Measurements from ENCODE around the gene THSD4.

THSD4 gene

DNA sequence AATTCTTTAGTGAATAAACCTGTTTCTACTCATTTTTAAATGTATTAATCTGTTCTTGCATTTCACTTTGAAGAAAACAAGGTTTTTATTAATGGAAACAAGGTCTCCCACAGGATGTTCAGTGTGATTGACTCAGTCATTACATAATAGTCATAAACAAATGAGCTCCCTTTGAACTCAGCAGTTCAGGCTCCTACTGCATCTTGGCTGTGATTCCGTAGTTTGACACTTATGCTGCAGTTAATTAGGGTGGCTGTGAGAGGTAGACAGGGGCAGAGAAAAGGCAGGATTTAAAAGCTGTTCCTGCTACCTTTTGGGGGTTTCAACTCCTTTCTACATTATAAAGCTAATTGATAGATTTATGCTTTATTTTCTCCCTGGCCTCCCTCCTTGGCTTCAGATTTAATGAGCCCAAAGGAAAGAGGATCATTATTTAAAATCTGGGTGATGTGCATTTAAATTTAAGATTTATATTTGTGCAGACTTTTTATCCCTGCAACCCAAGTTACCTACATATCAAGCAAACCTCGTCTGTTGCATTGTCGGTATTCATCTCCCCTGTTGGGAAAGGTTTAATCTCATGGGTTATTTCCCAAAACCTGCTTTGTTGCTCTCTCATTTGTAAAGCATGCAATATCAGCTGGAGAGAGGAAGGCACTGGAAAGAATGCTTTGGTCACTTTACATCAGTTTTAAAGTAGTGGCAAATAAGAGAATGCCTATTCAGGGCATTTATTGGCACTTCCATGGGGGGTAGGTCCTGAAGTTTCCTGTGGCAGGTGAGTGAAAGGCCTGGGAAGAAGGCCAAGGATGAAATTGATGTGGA is 350.1 kb downstream of the THSD4 start:
- no peak for DNase-seq

DNA sequence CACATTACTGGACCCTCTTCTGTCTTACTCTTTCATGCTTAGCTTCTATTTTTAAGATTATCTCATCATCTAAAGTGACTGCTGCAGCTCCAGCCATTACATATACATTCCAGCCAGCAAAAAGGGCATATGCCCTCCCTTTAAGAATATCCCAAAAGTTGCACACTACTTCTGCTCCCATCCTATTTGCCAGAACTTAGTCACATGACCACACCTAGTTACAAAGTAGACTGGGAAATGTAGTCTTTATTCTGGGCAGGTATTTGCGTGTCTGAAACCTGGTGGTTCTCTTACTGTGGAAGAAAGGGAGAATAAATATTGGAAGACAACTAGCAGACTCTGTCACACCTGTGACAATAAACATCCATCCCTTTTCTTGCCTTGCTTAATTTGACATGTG is 353.4 kb downstream of the THSD4 start:
- DNase-seq: no peak

DNA sequence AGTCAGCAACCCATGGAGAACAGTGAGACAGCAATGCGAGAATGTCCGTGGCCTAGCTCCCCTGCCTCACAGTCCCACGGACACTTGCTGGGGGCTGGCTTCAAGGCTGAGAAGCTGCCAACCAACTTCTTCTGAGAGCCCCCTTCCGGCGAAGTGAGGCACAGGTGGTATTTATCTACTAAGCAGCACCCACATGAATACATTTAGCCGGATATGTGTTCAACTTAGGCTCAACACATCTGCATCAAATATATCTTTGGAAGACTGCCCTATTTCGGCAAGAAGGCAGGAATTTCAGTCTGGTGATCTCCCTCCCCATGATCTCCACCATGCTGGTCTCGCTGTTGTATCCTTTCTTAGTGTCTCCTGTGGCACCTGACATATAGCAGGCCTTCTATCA is 354.1 kb downstream of the THSD4 start:
- DNase-seq: no peak

DNA sequence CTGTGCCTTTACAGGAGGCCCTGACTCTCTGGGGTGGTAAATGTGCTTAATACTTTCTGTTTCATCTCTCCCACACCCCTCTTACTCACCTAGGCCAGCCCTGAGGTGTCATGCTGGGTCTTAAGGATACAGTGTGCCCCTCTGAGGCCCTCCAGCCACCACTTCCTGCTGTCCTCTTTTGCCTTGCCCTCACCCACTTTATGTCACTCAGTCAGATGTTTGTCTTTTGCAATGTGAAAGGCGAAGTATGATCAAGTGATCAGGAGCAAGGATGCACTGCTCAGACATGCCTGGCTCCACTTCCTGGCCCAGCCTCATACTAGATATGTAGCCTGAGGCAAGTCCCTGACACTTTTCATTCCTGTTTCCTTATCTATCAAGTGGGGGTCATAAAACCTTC is 356.1 kb downstream of the THSD4 start:
- no peak for DNase-seq

DNA sequence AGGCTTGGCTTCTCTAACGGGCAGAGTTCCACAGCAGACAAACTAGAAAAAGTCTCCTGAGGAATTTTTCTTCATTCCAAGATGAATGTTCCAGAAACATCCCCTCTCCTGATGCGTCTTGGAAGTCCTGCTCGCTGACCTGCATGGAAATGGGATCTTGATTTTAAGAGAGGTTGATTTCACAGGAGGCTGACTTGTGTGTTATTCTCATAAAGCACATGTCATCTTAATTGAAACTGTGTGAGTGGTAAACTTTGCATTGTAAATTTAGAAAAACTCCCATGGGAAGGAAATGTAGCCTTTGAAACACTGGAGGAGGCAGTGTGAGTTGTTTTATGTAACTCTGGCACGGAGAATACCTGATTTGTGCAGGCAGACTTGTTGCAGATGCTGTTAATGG is 357.3 kb downstream of the THSD4 start:
- no peak for DNase-seq

DNA sequence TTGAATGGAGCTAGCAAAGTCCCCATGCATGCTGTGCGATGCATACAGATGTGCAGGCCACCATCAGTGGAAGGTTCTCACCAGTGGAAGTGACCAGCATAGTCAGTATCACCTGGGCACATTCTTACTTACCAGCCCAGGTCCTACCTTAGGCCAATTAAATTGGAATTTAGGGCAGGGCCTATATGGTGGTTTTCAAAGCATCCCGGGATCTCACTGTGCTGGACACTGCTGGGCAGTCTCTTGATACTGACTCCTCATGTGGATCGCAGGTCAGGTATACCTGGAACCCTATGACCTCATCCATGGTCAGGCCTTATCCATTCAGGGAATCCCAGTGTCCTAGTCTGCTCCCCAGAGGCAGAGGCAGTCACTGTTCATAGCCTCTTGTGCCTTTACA is 358.5 kb downstream of the THSD4 start:
- no peak for DNase-seq

DNA sequence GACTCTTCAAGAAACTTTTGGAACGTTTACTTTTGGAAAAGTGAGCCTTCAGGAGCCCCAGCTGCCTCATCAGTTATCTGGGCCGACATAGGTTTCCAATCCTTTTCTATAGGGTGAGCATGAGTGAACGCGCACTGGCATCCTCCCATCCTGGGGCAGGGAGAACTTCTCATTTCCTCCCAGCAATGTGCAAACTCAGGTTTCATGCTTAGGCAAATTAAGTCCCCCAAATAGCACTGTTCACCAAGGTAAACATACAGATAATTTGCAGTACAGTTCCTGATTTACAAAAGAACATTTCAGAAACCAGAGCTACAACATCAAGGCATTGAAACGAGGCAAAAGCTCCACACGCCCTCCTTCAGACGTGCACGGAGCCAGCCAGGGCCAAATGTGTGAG is 361.6 kb downstream of the THSD4 start:
- no peak for DNase-seq

DNA sequence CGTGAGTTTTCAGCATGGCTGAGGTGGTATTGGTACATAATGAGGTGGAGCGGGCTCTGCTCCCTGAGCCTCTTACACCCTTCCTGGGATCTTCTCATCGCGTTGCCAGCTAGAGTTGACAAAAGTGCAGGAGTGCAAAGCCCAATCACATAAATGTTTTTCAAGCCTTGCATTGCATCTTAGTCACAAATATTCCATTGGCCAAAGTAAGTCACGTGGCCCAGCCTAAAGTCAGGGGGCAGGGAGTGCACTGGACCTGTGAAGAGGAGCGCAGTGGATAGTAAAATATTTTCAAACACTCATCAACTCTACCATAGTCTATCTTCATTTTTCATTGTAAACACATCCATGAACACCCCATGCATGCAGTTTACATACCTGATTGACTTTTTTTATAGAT is 365.3 kb downstream of the THSD4 start:
- DNase-seq: no peak

DNA sequence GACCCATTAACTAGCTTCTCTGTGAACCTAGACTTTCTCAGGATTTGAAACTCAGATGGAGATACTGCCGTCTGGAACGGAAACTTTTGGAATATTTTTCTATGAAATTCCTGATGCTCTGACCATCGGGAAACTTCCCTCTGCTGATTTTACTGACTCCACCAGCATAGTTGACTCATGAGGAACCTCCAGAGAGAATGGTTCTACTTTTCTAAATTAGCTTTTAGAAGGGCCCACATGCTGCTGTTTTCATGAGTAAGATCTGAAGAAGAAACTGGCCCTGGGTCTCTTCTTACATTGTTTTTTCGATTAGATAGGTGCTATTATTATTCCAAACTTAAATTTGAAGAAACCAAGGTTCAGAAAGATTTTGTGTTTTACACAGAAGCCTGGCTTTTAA is 368.8 kb downstream of the THSD4 start:
- DNase-seq: no peak

DNA sequence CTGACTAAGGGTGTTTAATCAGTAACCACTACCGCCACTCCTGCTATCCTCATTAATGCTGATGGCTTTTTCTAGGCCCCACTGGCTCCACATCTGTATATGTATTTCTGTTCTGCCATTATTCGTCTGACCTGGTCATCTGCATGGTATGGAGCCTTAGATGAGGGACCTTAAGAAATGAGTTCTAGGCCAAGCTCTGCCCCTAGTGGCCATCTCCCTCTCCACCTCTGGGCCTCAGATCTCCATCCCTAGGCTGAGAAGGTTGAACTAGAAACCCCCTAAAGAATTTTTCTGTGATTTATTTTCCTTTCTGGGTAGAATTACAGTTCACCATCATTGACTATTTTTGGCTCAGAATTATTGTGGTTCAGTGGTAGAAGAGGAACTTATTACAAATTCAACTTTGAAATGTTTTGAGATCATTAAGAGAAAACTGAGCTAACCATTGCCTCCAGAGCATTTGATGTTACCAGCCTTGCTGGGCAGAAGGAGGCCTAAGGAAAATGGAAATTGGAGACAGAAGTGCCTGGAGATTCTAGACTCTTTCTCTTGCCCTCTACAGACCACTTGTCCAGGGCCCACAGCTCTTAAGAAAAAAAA is 369.9 kb downstream of the THSD4 start:
- no peak for DNase-seq

DNA sequence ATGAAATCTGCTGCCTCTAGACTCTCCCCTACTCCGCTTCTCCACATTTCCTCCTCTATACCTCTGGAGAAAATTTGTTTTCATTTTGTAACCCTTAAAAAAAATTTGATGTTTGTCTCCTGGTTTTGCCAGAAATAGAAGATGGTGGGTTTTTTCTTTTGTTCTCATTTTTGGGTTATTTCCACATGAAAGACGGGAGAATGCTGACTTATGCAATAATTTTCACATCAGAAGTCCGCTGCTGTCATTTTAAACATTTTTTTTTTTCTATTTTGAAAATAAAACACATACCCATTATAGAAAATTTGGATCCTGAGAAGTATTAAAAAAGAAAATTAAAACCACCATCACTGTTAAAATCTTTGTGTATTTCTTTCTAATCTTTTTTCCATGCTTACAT is 374.3 kb downstream of the THSD4 start:
- DNase-seq: no peak

DNA sequence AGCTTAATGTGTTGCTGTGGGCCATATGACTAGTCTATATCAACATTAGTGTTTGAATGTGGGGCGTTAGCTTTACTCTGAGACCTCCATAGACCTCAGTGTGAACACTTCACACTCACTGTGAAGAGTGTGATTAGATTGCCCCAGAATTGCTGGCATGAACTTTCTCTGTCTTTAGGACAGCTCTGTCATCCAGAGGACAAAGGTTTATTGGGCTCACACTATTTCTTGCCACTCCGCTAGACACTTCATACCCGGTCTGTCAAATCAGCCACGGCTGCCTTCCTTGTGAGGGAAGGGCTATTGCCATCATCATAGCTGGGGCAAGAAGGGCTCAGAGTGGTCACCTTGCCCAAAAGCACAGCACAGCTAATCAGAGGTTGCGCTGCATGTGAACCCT is 378.3 kb downstream of the THSD4 start:
- no peak for DNase-seq

DNA sequence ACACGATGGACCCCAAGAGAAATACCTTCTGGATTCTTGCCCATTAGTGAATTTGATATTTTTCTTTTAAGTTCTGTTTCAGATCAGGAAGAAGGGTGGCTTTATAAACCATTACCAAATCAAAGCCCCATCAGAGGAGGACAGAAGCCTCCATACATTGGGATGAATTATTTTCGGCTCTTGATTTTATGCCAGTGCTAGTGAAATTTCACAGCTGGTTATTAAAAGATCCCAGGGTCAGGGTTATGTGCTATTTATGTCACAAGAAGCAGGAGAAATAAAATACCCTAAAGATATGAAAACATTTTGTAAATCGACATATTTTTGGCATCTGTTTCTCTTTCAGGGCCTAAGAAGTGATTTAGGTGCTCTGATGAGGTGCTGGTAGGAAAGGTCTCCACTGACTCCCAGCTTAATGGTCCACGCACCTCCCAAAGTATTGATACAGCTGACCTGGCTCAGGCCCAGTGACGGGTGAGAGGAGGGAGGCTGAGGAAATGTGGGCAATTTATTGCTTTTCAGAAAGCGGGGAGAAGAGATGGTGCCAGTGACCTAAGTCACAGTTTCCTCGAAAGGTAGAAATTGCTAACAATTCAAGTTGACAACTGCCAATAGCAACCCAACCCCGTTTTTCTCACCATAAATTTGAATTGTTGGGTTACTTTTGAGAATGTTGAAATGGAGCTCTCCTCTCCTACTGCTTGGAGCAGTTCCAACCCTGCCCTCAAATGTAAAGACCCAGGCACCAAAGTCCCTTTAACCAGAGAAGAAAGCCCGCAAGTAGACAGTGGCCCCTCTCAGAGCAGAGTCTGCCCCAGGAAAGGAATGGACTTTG is 379.5 kb downstream of the THSD4 start:
- DNase-seq: no peak

DNA sequence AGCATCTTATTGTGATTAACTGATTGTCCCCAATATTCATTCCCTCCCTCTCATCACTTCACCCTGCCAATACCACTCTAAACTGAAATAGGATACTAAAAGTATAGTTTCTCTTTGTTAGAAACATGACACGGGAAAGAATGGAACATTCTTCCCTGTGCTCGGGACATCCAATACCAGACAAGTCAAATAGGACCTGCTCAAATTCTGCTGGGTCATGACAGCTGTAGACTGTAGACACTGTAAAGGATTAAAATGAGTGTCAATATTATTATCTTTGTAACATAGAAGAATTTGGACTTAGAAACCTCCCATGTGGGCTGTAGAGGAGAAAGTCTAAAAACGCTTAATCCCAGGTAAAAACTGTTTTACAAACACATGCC is 380.1 kb downstream of the THSD4 start:
- no peak for DNase-seq

DNA sequence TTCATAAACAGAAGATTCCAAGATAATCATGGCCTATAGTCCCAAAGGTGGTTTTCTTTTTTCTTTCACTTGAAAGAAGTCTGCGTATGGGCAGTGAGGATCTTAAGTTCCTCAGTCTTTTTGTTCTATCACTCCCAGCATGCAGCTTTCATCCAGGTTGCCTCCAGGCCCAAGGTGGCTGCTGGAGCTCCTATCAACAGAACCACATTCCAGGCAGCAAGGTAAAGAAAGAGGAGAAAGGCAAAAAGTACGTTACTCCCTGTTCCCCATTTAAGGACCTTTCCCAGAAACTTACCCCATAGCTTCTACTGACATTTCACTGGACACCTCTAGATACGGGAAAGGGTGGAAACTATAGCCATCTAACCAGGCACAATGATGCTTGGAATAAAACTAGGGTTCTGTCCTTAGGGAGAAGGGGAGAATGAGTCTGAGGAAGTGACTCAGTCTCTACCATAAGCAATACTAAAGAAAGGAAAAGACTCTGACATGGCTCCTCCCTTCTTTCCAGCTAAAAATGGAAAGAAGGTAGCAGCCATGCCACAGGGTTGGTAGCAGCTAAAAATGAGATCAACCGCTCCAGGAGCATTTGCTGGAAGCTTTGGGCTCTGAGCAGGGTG is 381.2 kb downstream of the THSD4 start:
- no peak for DNase-seq

DNA sequence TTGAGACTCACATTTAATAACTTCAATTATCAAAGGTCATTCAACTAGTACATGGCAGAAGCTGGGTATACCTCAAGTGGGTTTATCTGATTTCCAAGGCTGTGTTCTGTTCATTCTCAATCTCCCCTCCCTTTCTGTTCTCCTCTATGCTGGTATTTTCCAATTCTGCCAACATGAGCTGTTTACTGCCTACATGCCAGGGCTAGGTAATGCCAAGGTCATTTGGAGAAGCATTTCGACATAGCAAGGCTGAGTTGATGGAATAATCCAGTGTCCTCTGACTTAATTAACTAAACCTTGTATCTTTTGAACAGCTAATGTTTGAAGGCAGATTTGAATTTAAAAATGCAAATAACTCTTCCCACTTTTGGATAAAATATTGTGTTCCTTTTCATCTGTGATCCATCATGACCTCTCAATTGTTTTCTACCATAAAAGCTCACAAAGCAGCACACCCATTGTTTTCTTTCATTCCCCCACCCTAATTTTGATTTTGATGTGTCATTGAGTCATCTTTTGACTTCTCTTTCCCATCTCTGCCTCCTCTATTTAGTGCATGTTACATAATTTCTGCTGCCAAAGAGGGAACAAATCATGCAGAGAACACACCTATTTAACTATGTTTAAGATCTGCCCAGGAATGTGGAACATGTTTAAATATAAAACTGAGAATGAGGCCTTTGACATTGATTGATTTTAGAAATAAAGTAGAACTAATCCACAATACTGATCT is 386.2 kb downstream of the THSD4 start:
- no peak for DNase-seq

DNA sequence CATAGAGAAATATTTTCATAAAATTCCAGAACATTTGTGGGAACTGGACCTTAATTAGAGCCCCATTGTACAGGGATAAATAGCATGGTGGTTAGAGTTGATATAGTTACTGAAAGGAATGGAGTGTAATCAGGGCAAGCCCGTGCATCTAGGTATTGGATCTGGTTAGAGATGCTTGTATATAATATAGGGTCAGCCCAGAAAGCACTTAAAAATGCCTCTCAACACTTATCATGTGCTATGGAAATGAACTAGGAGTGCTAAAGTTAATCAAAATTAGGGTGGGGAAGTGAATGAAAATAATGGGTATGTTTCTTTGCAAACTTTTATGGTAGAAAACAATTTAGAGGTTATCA is 386.8 kb downstream of the THSD4 start:
- no peak for DNase-seq

DNA sequence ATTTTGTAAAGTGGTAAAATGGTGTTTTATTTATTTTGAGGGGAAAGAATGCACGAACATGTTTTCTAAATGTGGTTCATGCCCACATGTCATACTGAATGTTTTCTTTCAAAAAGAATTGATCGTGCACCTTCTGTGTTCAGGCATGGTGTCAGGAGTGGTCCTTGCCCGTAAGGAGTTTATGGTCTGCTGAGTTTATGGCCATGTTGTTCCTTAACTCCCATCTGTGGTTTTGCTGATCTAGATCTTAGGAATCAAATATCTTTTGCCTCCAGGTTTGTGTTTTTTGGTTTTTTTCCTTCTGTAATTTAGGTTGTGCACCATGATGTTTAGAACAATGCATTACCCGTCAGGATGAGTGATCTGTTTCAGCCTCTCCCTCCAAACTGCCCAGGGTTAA is 390.7 kb downstream of the THSD4 start:
- DNase-seq: no peak

DNA sequence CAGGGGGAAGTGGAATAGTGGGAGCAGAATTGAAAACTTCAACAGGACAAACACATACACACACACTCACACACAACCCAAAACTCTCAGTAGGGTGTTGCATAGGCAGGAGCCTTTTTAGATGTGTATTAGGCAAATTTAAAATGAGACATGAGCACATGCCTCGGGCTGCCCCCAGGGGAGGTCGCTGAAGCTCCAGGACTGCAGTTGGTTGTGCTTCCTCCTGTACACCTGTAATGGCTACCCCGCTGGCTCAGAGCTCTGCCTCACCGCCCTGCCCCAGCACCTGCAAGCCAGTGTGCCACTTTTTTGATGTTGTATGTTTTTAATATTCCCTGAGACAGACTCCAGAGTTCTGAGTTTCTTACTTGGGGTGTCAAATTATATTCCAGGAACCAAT is 391.7 kb downstream of the THSD4 start:
- no peak for DNase-seq

DNA sequence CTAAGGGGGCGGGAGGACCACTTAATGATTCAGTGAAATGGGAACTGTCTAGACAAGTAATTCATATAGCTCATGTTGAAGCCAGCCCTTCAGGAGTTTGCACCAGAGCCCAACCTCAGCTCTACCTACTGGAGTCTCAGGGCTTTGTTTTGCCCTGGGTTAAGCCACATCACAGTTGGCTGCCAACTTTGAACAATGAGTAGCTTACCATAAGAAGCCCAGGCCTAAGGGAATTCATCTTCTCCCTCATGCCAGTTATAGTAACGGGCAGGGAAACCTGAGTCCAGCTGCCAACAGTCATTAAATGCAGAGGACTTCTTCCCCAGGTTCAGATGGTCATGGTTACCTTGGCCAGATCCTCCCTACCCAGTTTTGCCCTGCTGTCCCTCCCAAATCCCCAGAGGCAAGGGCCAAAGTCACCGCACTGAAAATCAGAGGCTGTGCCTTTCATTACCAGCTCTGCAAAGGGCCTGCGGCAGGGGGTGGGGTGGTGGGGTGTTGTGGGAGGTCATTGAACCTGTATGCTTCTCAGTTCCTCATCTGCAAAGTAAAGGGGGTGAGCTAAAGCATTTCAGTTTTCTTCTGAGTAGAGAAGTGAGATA is 392.9 kb downstream of the THSD4 start:
- DNase-seq: no peak

DNA sequence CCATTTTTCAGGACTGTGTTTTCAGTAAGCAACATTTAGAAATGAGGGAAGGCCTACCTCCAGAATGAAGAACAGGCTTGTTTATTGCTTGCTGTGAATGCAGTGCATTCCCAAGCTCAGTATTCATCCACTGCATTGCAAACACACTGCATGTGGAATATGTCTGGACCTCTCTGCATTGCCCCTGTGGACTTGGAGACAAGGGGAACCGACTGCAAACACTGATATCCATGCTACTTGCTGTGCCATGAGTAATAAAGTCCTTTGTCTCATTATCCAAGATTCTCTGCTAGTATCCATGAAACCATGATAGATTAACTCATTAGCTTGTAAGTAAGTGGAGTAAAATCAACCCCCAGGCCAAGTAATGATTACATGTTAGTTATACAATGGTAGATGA is 393.9 kb downstream of the THSD4 start:
- no peak for DNase-seq

DNA sequence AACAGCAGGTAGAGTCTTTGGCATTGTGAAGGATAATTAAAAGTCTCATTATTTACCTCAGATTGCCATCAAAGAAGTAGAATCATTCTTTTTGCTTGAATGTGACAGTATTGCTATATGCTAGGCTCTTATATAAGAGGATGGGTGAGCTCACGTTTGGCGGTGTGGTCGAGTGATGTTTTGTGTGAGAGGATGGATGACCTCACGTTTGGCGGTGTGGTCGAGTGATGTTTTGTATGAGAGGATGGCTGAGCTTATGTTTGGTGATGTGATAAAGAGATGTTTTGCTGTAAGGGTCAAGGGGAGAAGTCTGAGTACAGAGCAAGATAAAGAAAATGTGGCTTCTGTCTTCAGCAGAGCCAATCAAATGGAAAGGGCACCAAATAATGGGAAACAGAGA is 395.5 kb downstream of the THSD4 start:
- no peak for DNase-seq
